Raji (cell line): ENCODE results near the gene SMIM24.

Experiments
- POLR2A ChIP-seq: IDR thresholded peaks from 2 replicates; pipeline ENCODE4 v1.6.1; 2011; ENCODE audit warnings: low read depth, low read length, control low read depth; ENCODE audit not compliant: insufficient read depth

Gene SMIM24

GRCh38 chr19:3480383-3481091, at the start of gene SMIM24:
TSS of gene SMIM24 (minus strand) at chr19:3480525. CDS start at chr19:3480463, 62 bp downstream.
- no peak for TF ChIP-seq POLR2A

GRCh38 chr19:3528539-3529211, 48.4 kb upstream of the SMIM24 start:
- TF ChIP-seq POLR2A = no peak

GRCh38 chr19:3528080-3528479, 47.8 kb upstream of the SMIM24 start:
- TF ChIP-seq POLR2A = no peak

- TF ChIP-seq POLR2A = no peak
Measured at GRCh38 chr19:3527238-3527910, 47.0 kb upstream of the SMIM24 start.

- TF ChIP-seq POLR2A = no peak
Measured at GRCh38 chr19:3526507-3527237, 46.3 kb upstream of the SMIM24 start.

GRCh38 chr19:3524904-3525451, 44.7 kb upstream of the SMIM24 start:
- TF ChIP-seq POLR2A = no peak

GRCh38 chr19:3524078-3524842, 43.9 kb upstream of the SMIM24 start:
- TF ChIP-seq POLR2A = no peak

- TF ChIP-seq POLR2A = no peak
Measured at GRCh38 chr19:3523361-3524077, 43.2 kb upstream of the SMIM24 start.

- no peak for TF ChIP-seq POLR2A
Measured at GRCh38 chr19:3522421-3523360, 42.4 kb upstream of the SMIM24 start.

- no peak for TF ChIP-seq POLR2A
Measured at GRCh38 chr19:3521104-3521445, 40.8 kb upstream of the SMIM24 start.

GRCh38 chr19:3520166-3521103, 40.1 kb upstream of the SMIM24 start:
- no peak for TF ChIP-seq POLR2A

- TF ChIP-seq POLR2A = no peak
Measured at GRCh38 chr19:3519126-3519525, 38.8 kb upstream of the SMIM24 start.
